VCaP (cell line): Measurements from ENCODE around the gene EFCAB6.

Source experiments
- H3K27ac ChIP-seq: fragments of 450-650 bp; 2 replicates; pipeline ENCODE4 v1.5.1; 2017
- CTCF ChIP-seq: fragments of 450-650 bp; conservative IDR thresholded peaks from 2 replicates; pipeline ENCODE4 v1.5.1; 2017; ENCODE audit warnings: mild to moderate bottlenecking, moderate library complexity

The EFCAB6 gene

DNA sequence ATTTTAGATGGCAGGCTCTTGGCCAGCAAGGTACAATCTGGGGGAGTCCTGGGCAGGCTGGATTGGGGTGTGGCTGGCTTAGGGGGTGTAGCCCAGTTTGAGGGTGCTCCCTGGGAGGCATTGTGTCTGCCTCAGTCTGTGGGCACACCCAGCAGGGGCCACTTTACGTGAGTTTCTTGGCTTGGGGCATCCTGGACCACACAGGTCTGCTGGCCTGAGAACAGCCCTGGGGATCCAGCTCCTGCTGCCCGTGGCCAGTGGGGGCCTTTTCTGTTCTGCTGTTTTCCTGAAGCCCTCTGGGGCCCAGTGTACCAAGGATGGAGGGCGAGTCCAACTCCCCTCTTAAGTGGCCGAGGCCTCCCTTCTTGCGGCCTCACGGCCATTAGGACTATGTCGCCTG is 328.4 kb downstream of the EFCAB6 start:
- no peak for TF ChIP-seq CTCF
- H3K27ac ChIP-seq: no peak overlapping the region

DNA sequence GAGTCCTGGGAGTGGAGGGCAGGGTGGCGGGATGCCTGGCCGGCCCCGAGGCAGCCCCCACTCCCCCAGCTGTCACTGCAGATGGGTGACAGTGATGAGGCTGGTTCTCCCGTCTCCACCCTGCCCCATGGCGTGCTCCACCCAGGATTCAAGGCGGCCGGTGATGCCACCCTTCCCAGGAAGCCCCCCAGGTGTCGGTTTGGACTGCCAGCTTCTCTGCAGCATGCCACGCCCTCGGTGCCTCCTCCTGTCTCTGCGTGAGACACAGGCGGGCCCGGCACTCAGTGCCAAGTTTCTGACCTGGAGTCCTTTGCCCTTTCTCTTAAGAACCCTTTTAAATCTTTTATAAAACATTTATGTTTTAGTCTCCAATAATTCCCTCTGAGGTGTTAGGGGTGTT is 328.8 kb downstream of the EFCAB6 start:
- no peak for TF ChIP-seq CTCF
- no peak overlapping the region for H3K27ac ChIP-seq

DNA sequence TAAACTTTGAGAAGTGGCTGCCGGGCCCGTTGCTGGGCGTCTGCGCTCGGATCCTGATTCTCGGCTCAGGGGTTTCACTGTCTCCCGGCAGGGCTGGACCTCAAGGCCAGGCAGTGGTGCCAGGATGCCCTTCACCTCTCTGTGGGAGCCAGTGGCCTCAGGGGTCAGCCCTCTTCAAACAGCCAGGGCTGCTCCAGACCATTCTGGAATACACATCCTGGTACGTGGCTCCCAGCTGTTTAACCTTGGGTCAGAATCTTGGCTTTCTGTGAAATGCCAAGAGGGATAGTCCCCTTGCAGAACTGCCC is 329.8 kb downstream of the EFCAB6 start:
- no peak overlapping the region for H3K27ac ChIP-seq
- no peak for TF ChIP-seq CTCF

- no peak overlapping the region for H3K27ac ChIP-seq
- TF ChIP-seq CTCF: peak; percentile 60
These were observed 330.4 kb downstream of the EFCAB6 start for GRCh38 chr22:43481568-43482317.

DNA sequence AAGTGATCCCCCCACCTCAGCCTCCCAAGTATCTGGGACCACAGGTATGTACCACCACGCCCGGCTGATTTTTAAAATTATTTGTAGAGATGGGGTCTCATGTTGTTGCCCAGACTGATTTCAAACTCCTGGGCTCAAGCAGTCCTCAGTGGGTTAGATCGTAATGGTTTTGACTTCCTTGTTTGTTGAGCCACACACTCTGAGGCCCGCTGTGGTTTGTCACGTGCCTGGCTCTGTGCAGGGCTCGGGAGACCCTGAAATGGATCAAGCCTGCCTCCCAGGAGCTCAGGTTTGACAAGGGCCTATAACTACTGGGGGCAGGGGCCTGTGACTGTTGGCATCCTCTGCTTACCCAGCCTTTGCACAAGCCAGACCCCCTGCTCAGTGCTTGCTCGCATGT is 332.1 kb downstream of the EFCAB6 start:
- TF ChIP-seq CTCF: no peak
- no peak overlapping the region for H3K27ac ChIP-seq

DNA sequence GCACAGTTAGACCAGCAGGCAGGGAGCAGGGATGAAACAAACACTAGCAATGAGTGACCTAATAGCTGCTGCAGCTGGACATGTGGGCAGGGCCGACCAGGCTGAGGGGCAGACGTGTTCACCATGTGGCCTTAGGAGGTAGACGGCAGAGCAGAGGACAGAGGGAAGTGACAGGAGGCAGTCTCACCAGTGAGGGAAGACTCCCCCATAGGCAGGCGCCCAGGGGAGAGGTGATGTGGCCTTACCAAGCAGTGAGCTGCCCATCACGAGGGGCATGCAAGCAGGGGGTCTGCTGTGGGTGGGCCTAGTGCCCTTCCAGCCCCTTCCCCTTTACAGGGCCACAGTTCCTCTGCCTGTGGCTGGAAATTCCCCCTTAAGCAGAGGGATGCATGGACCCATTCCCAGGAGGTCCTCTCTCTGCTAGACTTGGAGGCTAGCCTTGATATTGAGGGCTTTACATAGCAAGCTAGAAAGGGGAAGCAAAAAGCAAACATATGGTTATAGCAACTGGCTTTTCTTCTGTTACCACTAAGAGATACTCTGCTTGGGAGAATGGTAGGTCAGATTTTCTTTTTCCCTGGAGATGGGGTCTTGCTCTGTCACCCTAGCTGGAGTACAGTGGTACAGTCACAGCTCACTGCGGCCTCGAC is 332.7 kb downstream of the EFCAB6 start:
- no peak overlapping the region for H3K27ac ChIP-seq
- TF ChIP-seq CTCF: no peak
